A549 (cell line): Measurements from ENCODE around the gene ASB13.

ENCODE experiments used
- POLR2A ChIP-seq: IDR thresholded peaks from 2 replicates; pipeline ENCODE4 v1.6.1; 2012; ENCODE audit warnings: mild to moderate bottlenecking, low read length
- TF ChIP-seq, protein P1 (sequence below): fragments of >200 bp; sonication (Bioruptor Twin); formaldehyde crosslinking; IDR thresholded peaks from 3 replicates; pipeline ENCODE4 v1.5.1; 2016

DNA sequence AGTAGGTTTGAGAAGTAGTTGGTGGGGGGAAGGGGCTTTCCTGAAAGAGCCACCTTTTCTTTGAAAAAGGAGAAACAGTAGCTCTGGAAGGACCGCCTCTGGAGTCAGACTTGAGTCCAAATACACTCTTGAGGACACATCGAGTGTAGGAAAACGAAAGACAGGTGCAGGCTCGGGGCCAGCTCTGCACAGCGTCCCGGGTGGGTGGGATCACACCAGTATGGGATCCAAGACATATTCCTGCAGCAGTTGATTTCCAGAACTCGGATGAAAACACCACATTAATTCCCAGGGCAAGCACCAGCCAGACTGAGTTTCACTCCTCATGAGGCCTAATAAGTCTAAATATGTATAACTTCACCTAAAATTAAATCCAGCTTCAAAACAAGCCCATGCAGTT, 61.4 kb downstream of the ASB13 start:
- TF ChIP-seq, protein P1, sequence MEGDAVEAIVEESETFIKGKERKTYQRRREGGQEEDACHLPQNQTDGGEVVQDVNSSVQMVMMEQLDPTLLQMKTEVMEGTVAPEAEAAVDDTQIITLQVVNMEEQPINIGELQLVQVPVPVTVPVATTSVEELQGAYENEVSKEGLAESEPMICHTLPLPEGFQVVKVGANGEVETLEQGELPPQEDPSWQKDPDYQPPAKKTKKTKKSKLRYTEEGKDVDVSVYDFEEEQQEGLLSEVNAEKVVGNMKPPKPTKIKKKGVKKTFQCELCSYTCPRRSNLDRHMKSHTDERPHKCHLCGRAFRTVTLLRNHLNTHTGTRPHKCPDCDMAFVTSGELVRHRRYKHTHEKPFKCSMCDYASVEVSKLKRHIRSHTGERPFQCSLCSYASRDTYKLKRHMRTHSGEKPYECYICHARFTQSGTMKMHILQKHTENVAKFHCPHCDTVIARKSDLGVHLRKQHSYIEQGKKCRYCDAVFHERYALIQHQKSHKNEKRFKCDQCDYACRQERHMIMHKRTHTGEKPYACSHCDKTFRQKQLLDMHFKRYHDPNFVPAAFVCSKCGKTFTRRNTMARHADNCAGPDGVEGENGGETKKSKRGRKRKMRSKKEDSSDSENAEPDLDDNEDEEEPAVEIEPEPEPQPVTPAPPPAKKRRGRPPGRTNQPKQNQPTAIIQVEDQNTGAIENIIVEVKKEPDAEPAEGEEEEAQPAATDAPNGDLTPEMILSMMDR = no peak
- TF ChIP-seq POLR2A = no peak
